NCI-H2196 treated with DMSO at 0.1 percent for 48 hours (cell line): Measurements from ENCODE around the gene GGCT.

Source experiments
- DNase-seq: peaks from one replicate; lab custom pipeline; 2025; ENCODE audit not compliant: unreplicated experiment; lab: John Stamatoyannopoulos, UW

GGCT gene

GRCh38 chr7:30465046-30465810 is 39.4 kb downstream of the GGCT start:
- DNase-seq = no peak

DNA sequence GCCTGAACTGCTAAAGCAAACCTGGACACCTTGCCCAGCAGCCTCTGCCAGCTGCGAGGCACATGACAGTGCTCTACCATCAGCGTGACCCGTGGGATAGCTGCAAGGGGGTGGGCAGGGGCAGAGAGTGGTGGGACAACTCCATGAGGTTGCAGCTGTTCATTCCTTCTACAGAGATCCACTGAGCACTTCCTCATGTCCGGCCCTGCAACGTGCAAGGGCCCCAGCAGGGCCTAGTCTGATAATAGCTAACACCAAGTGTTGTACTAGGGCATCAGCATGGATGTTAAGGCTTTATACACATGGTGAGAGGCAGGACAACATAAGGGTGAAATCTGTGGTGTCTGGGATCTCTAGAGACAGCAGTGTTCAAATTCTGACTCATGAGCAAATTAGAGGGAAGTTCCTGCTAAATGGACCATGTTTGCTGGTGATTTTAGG is 40.4 kb downstream of the GGCT start:
- no peak for DNase-seq

DNA sequence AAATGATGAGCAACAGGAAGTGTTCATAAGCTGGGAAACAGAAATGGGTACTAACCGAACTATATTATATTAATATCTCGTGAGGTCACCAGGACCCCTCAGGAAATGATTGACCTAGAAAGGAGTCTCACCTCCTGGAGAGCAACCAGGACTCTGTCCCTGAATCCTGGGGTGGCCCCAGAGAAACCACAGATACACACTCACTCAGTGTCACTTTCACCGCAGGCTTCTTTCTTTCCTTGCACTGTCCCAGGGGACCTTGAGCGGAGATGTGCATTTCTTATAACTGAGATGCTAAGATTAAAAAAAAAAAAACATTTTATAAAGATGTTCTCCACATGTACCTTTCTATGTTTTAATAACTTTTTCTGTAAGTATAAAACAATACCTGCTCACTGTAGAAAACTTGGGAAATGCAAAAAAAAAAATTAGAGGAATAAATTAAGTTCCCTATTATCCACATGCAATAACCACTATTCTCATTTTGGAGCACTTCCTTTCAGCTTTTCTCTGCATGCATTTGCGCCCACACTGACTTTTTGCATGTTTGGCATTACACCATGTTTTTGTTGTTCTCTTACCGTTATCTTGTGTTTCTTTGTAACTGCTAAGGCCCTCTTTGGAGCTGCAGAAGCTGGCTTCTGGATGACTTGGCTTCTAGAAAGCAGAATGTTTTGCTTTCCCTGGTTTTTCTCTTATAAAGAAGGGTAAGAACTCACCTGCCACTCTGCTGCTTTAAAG is 41.1 kb downstream of the GGCT start:
- no peak for DNase-seq

GRCh38 chr7:30462179-30462578 is 42.5 kb downstream of the GGCT start:
- DNase-seq = no peak

GRCh38 chr7:30460246-30460633 is 44.4 kb downstream of the GGCT start:
- DNase-seq = no peak

GRCh38 chr7:30459591-30460245 is 44.9 kb downstream of the GGCT start:
- no peak for DNase-seq

GRCh38 chr7:30458311-30458710 is 46.3 kb downstream of the GGCT start:
- DNase-seq = no peak

DNA sequence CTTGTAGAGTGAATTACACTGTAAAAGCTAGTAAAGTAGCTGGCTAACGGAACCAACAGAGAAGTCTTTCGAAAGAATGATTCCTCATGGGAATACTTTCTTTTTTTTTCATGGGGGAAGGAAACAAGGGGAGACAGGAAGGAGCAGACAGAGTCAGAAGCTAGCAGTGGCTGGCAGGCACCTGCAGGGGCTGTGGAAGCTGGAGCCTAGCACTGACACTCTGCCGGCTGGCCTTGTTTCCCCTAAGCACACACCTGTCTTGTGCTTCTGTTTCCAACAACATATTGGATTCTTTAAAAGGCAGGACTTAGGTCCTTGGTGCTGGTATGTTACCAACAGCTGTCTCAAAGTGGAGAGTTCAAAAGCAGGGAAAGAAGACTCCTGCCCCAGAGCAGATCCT is 50.7 kb downstream of the GGCT start:
- no peak for DNase-seq

DNA sequence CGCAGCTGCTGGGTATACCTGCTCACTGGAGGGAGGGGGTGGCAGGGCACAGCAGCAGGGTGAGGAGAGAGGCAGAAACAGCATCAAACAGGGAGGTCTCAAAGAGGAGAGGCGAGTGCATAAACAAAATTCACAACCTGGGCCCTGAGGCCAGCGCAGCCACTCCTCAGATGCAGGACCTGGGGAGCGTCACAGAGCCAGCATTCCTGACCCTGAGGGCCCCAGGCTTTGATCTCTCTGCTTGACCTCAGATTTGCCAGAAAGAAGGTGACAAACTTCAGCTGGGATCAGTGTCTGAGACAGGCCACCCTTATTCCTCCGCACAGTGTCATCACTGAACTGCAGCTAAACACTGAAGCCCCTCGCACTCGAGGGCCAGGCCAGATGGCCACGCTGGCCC is 51.6 kb downstream of the GGCT start:
- no peak for DNase-seq

- DNase-seq = no peak
Measured at GRCh38 chr7:30452280-30452930, 52.2 kb downstream of the GGCT start.

- DNase-seq = no peak
Measured at GRCh38 chr7:30451539-30452279, 52.9 kb downstream of the GGCT start.

GRCh38 chr7:30450983-30451497 is 53.6 kb downstream of the GGCT start:
- DNase-seq = no peak

DNA sequence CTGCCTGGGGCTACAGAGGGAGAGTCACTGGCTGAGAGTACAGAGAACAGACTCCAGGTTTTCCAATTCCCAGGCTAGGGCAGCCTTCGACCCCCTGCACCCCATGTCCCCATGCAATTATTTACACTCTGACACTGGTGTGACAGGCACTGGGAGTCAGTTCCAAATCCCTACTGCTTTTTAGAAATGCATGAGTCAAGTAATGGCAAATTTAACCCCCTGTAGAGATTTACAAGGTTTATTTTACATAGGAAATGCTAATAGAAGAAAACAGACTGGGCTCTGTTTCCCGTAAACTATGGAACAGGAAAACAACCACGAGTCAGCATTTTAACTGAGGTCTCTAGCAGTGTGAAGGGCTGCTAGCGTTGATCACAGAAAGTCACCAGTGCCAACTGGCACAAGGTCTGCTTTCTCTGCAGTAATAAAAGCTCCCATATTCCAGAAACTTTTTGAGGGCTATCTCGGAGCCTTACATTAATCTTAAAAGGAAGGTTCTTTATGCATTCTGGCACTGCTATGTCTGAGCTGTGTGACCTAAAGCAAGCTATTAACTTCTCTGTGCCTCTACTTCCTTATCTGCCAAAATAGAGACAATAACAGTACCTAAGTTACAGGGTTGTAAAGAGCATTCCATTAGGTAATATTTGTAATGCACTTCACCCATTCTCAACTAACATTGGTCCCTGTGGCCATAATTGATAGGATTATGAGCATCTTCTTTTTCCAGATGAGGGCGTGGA is 54.2 kb downstream of the GGCT start:
- no peak for DNase-seq

DNA sequence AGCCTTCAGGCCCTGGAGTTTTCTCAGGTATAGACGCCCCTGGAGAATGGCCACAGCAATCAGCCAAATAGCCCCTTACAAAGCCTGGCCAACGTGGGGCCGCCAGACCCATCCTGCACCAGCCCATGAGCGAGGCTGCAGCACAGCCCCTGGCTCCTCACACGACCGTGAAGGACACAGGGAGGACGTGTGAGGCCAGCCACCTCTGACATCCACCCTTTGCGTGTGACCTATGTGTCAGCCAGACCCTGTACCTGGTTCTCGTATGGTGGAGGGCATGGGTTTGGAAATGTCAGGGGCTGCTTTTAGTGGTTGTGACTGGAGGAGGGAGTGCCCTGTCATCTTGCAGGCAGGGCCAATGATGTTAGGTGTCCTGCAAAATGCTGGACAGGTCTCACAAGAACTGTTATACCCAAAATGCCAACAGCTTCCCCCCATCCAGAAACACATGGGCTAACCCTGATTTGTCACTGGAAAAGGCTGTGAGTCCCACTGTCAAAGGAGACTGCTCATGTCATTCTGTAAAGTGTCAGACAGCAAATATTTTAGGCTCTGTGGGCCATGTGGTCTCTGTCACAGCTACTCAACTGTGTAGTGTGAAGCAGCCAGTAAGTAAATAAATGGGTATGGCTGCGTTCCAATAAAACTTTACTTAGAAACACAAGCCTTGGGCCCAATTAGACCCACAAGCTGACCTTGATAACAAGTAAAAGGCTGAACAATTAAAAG is 56.0 kb downstream of the GGCT start:
- DNase-seq = no peak

- DNase-seq = no peak
Measured at GRCh38 chr7:30447466-30447865, 57.2 kb downstream of the GGCT start.
